Measurements from ENCODE around the gene CYRIA.

The CYRIA gene

GRCh38 chr2:16641509-16641908, 24.1 kb downstream of the CYRIA start:
- Histone ChIP-seq H3K4me3 (ENCODE audit: insufficient read depth, low read length, poor library complexity, severe bottlenecking) (no peak overlapping the region), H3K9me3 (ENCODE audit: insufficient read depth, low read length) (no peaks in the 10 kb centered on the region), H3K27me3 (ENCODE audit: low read length) (no peaks in the 10 kb centered on the region), H2AFZ (ENCODE audit: low read depth, low read length, severe bottlenecking) (no peak overlapping the region), H3K9me2 (replicated peaks; ENCODE audit: insufficient read depth, low read length) (no peaks in the 10 kb centered on the region), H4K20me1 (ENCODE audit: low read depth, low read length) (no peaks in the 10 kb centered on the region), H3K36me3 (ENCODE audit: low read length) (no peaks in the 10 kb centered on the region), H3K4me2 (ENCODE audit: low read depth, low read length, poor library complexity, severe bottlenecking) (no peak overlapping the region), H3K79me2 (ENCODE audit: insufficient read depth, low read length) (no peaks in the 10 kb centered on the region), H3K27ac (ENCODE audit: low read depth, low read length) (no peak overlapping the region), H3K9ac (ENCODE audit: low read length) (no peak overlapping the region), H3F3A (ENCODE audit: insufficient read depth) (no peaks in the 10 kb centered on the region)
- TF ChIP-seq EZH2phosphoT487 (conservative IDR thresholded peaks at IDR 0.05; ENCODE audit: low read length): no peak
- TF ChIP-seq CTCF (IDR thresholded peaks at IDR 0.05; ENCODE audit: insufficient read depth, low read length, poor library complexity, severe bottlenecking): no peak

GRCh38 chr2:16640867-16641266, 24.8 kb downstream of the CYRIA start:
- TF ChIP-seq CTCF (IDR thresholded peaks at IDR 0.05; ENCODE audit: insufficient read depth, low read length, poor library complexity, severe bottlenecking): no peak
- H3K79me2 ChIP-seq (ENCODE audit: insufficient read depth, low read length): no peaks in the 10 kb centered on the region
- no peak overlapping the region for H3K27ac ChIP-seq (ENCODE audit: low read depth, low read length)
- no peak overlapping the region for H2AFZ ChIP-seq (ENCODE audit: low read depth, low read length, severe bottlenecking)
- H3K4me3 ChIP-seq (ENCODE audit: insufficient read depth, low read length, poor library complexity, severe bottlenecking): no peak overlapping the region
- no peaks in the 10 kb centered on the region for H3K9me2 ChIP-seq (replicated peaks; ENCODE audit: insufficient read depth, low read length)
- H3K27me3 ChIP-seq (ENCODE audit: low read length): no peaks in the 10 kb centered on the region
- no peaks in the 10 kb centered on the region for H3F3A ChIP-seq (ENCODE audit: insufficient read depth)
- no peak overlapping the region for H3K9ac ChIP-seq (ENCODE audit: low read length)
- no peaks in the 10 kb centered on the region for H3K9me3 ChIP-seq (ENCODE audit: insufficient read depth, low read length)
- H3K4me2 ChIP-seq (ENCODE audit: low read depth, low read length, poor library complexity, severe bottlenecking): no peak overlapping the region
- no peaks in the 10 kb centered on the region for H4K20me1 ChIP-seq (ENCODE audit: low read depth, low read length)
- no peaks in the 10 kb centered on the region for H3K36me3 ChIP-seq (ENCODE audit: low read length)

GRCh38 chr2:16640001-16640700, 25.5 kb downstream of the CYRIA start:
- no peak for TF ChIP-seq EZH2phosphoT487 (conservative IDR thresholded peaks at IDR 0.05; ENCODE audit: low read length)
- no peak for TF ChIP-seq CTCF (IDR thresholded peaks at IDR 0.05; ENCODE audit: insufficient read depth, low read length, poor library complexity, severe bottlenecking)
- H3K4me3 ChIP-seq (ENCODE audit: insufficient read depth, low read length, poor library complexity, severe bottlenecking): no peak overlapping the region

More at GRCh38 chr2:16640001-16640700, 25.5 kb downstream of the CYRIA start:
- no peak overlapping the region for H3K9ac ChIP-seq (ENCODE audit: low read length)
- H3K27me3 ChIP-seq (ENCODE audit: low read length): no peaks in the 10 kb centered on the region
- H3K27ac ChIP-seq (ENCODE audit: low read depth, low read length): no peak overlapping the region
- no peaks in the 10 kb centered on the region for H3K9me2 ChIP-seq (replicated peaks; ENCODE audit: insufficient read depth, low read length)
- no peaks in the 10 kb centered on the region for H4K20me1 ChIP-seq (ENCODE audit: low read depth, low read length)
- no peaks in the 10 kb centered on the region for H3F3A ChIP-seq (ENCODE audit: insufficient read depth)
- H3K36me3 ChIP-seq (ENCODE audit: low read length): no peaks in the 10 kb centered on the region
- H3K9me3 ChIP-seq (ENCODE audit: insufficient read depth, low read length): no peaks in the 10 kb centered on the region
- H2AFZ ChIP-seq (ENCODE audit: low read depth, low read length, severe bottlenecking): no peak overlapping the region
- H3K79me2 ChIP-seq (ENCODE audit: insufficient read depth, low read length): no peaks in the 10 kb centered on the region
- no peak overlapping the region for H3K4me2 ChIP-seq (ENCODE audit: low read depth, low read length, poor library complexity, severe bottlenecking)
